Astrocyte (in vitro differentiated cells and primary cell): Measurements from ENCODE around the gene SVIL.

Source experiments
- CTCF ChIP-seq: IDR thresholded peaks from 2 replicates; pipeline ENCODE4 v1.5.1; 2011; ENCODE audit warnings: low read depth, mild to moderate bottlenecking, inconsistent platforms, low read length, moderate library complexity; ENCODE audit not compliant: insufficient read depth
- EZH2 ChIP-seq: IDR thresholded peaks from 2 replicates; pipeline ENCODE4 v1.6.1; 2012; ENCODE audit warnings: mild to moderate bottlenecking, low read length, inconsistent platforms; ENCODE audit not compliant: insufficient read depth

GRCh38 chr10:29559996-29560395 is 74.8 kb downstream of the SVIL start:
- no peak for TF ChIP-seq CTCF
- TF ChIP-seq EZH2, result no peak
